IMR-90 (cell line): ENCODE results near the gene CMKLR1. TPM values are rescaled to one million over a fixed set of nuclear protein-coding genes. Genes with fewer than 3 reads are reported as not detected.

Experiments
- ATAC-seq: fragments of 200-7000 bp; cut with Tn5 transposase; 2 replicates; pipeline ENCODE4 v1.9.1; 2020; ENCODE audit warnings: low read depth, mild to moderate bottlenecking, moderate library complexity
- BruUV-seq: library from RNA; stranded (reverse); fragments of 400-500 nt; replicated peaks from 2 replicates; lab custom pipeline; 2021; lab: Mats Ljungman, UMichigan
- CTCF ChIA-PET: fragments of 300-600 bp; formaldehyde crosslinking; extraction: SDS; loops from one replicate; lab custom pipeline; 2021; ENCODE audit warnings: antibody characterized with exemption; lab: Yijun Ruan, JAX
- POLR2A ChIA-PET: fragments of 300-600 bp; sonication (Branson Sonifier 250); formaldehyde crosslinking; loops from one replicate; lab custom pipeline; 2022; ENCODE audit warnings: antibody characterized with exemption; ENCODE audit not compliant: unreplicated experiment; lab: Charles Lee
- DNase-seq: peaks from one replicate; pipeline ENCODE4 v3.0.0; 2013
- H2AFZ ChIP-seq: replicated peaks from 2 replicates; pipeline ENCODE3; 2013; ENCODE audit warnings: low read length, mild to moderate bottlenecking; ENCODE audit not compliant: poor library complexity
- H2AK5ac ChIP-seq: 2 replicates; pipeline ENCODE4 v1.6.1; 2013; ENCODE audit warnings: low read depth, low read length, inconsistent platforms
- H2AK9ac ChIP-seq: replicated peaks from 2 replicates; pipeline ENCODE3; 2013; ENCODE audit warnings: mild to moderate bottlenecking, low read depth, low read length, moderate library complexity; ENCODE audit not compliant: poor library complexity
- H2BK120ac ChIP-seq: 2 replicates; pipeline ENCODE4 v1.6.1; 2013; ENCODE audit warnings: low read depth, low read length, inconsistent platforms
- H2BK15ac ChIP-seq: 3 replicates; pipeline ENCODE4 v1.6.1; 2013; ENCODE audit warnings: low read depth, low read length, inconsistent platforms
- H2BK20ac ChIP-seq: 2 replicates; pipeline ENCODE4 v1.6.1; 2013; ENCODE audit warnings: low read depth, mild to moderate bottlenecking, inconsistent platforms, low read length, moderate library complexity
- H2BK5ac ChIP-seq: 2 replicates; pipeline ENCODE4 v1.6.1; 2013; ENCODE audit warnings: mild to moderate bottlenecking, low read depth, low read length, inconsistent platforms; ENCODE audit not compliant: poor library complexity, severe bottlenecking
- H3K14ac ChIP-seq: replicated peaks from 2 replicates; pipeline ENCODE4 v1.6.1; 2013; ENCODE audit warnings: low read depth, low read length, inconsistent platforms
- H3K18ac ChIP-seq: 2 replicates; pipeline ENCODE4 v1.6.1; 2013; ENCODE audit warnings: low read depth, low read length, control low read depth
- H3K23ac ChIP-seq: 2 replicates; pipeline ENCODE4 v1.6.1; 2013; ENCODE audit warnings: low read depth, low read length, inconsistent platforms
- H3K27ac ChIP-seq: 2 replicates; pipeline ENCODE4 v1.5.1; 2013; ENCODE audit warnings: mild to moderate bottlenecking, control low read depth, low read length; ENCODE audit not compliant: insufficient read depth
- H3K27me3 ChIP-seq: 2 replicates; pipeline ENCODE4 v1.6.1; 2013; ENCODE audit warnings: low read length; ENCODE audit not compliant: control insufficient read depth, insufficient read depth
- H3K36me3 ChIP-seq: 2 replicates; pipeline ENCODE4 v1.6.1; 2013; ENCODE audit warnings: low read length, mixed read lengths; ENCODE audit not compliant: control insufficient read depth, insufficient read depth
- H3K4ac ChIP-seq: 2 replicates; pipeline ENCODE4 v1.6.1; 2013; ENCODE audit warnings: low read depth, low read length, inconsistent platforms
- H3K4me1 ChIP-seq: 2 replicates; pipeline ENCODE4 v1.6.1; 2013; ENCODE audit warnings: low read length, mixed read lengths; ENCODE audit not compliant: control insufficient read depth, insufficient read depth
- H3K4me2 ChIP-seq: 2 replicates; pipeline ENCODE4 v1.6.1; 2013; ENCODE audit warnings: low read depth, mild to moderate bottlenecking, control low read depth, low read length, moderate library complexity
- H3K4me3 ChIP-seq: 2 replicates; pipeline ENCODE4 v1.5.1; 2013; ENCODE audit warnings: low read depth, mild to moderate bottlenecking, control low read depth, low read length, moderate library complexity; ENCODE audit not compliant: insufficient read depth
- H3K56ac ChIP-seq: 2 replicates; pipeline ENCODE4 v1.6.1; 2013; ENCODE audit warnings: low read length, inconsistent platforms; ENCODE audit not compliant: insufficient read depth; ENCODE audit errors: extremely low read depth
- H3K79me1 ChIP-seq, 2 experiments: 2 replicates each; pipeline ENCODE4 v1.6.1; 2013; ENCODE audit warnings: low read length in 2 of 2, inconsistent platforms in 1 of 2, low read depth in 1 of 2
- H3K9ac ChIP-seq: 2 replicates; pipeline ENCODE4 v1.6.1; 2013; ENCODE audit warnings: low read depth, low read length, control low read depth
- H3K9me1 ChIP-seq: 2 replicates; pipeline ENCODE4 v1.6.1; 2013; ENCODE audit warnings: low read length, inconsistent platforms; ENCODE audit not compliant: insufficient read depth
- H3K9me3 ChIP-seq: 2 replicates; pipeline ENCODE4 v1.6.1; 2013; ENCODE audit warnings: low read length; ENCODE audit not compliant: control insufficient read depth, insufficient read depth
- H4K20me1 ChIP-seq: 2 replicates; pipeline ENCODE4 v1.6.1; 2013; ENCODE audit warnings: low read length, inconsistent platforms; ENCODE audit not compliant: insufficient read depth
- H4K5ac ChIP-seq: 2 replicates; pipeline ENCODE4 v1.6.1; 2013; ENCODE audit warnings: mild to moderate bottlenecking, low read depth, low read length, control low read depth
- H4K8ac ChIP-seq, 2 experiments: 2 replicates each; pipeline ENCODE4 v1.6.1; 2013; ENCODE audit warnings: low read depth in 2 of 2, low read length in 2 of 2, control low read depth in 1 of 2, inconsistent platforms in 1 of 2
- H4K91ac ChIP-seq: 2 replicates; pipeline ENCODE4 v1.6.1; 2013; ENCODE audit warnings: low read depth, low read length, inconsistent platforms; ENCODE audit not compliant: insufficient read depth
- BHLHE40 ChIP-seq: fragments of 150-350 bp; IDR thresholded peaks from 2 replicates; pipeline ENCODE4 v1.6.1; 2016; ENCODE audit warnings: mild to moderate bottlenecking, low read depth, low read length
- CHD1 ChIP-seq: IDR thresholded peaks from 2 replicates; pipeline ENCODE4 v1.6.1; 2012; ENCODE audit warnings: low read depth, low read length, improper control_type of control experiment
- FOS ChIP-seq: fragments of 150-350 bp; IDR thresholded peaks from 2 replicates; pipeline ENCODE4 v1.6.1; 2016; ENCODE audit warnings: low read depth, low read length
- MAFK ChIP-seq: IDR thresholded peaks from 2 replicates; pipeline ENCODE4 v1.6.1; 2012; ENCODE audit warnings: low read depth, low read length, improper control_type of control experiment
- WGBS, 2 experiments: methylation state at CpG; one replicate each; pipeline versions ENCODE4 v1.1.5 to v1.1.7; 2013; ENCODE audit warnings: missing lambda C conversion rate in 2 of 2; ENCODE audit not compliant: insufficient read length in 1 of 2; ENCODE audit errors: extremely low coverage in 2 of 2; 5-methylcytosine and 5-hydroxymethylcytosine counted together
- dilution Hi-C: fragments of 300-500 bp; cut with HindIII; formaldehyde crosslinking; loops from one replicate; pipeline ENCODE4 v1.14.3; 2018; ENCODE audit warnings: low sequenced_read_pairs; ENCODE audit not compliant: unreplicated experiment
- in situ Hi-C: fragments of 300-500 bp; cut with MboI; formaldehyde crosslinking; loops from 3 replicates; pipeline ENCODE4 v1.14.3; 2019; ENCODE audit warnings: low sequenced_read_pairs, inconsistent platforms, mixed read lengths
- intact Hi-C: fragments of 100-400 bp; cut with micrococcal nuclease; formaldehyde crosslinking; loops from 2 replicates; pipeline ENCODE4 v1.10.0; 2022
- polyA plus RNA-seq, 3 experiments: library from polyadenylated mRNA; depleted of rRNA; stranded (reverse); fragments of >200 nt; gene quantifications; 2 replicates each; pipeline ENCODE4 v1.2.3, GENCODE V29; 2012; ENCODE audit warnings: low replicate concordance in 1 of 3
- total RNA-seq: library from RNA; depleted of rRNA; stranded (reverse); fragments of >200 nt; gene quantifications from 2 replicates; pipeline ENCODE4 v1.2.3, GENCODE V29; 2012

CMKLR1 gene
- total and polyA plus RNA-seq, 2 of the 4 experiments (the other 2 are of a cell fraction): not detected

DNA sequence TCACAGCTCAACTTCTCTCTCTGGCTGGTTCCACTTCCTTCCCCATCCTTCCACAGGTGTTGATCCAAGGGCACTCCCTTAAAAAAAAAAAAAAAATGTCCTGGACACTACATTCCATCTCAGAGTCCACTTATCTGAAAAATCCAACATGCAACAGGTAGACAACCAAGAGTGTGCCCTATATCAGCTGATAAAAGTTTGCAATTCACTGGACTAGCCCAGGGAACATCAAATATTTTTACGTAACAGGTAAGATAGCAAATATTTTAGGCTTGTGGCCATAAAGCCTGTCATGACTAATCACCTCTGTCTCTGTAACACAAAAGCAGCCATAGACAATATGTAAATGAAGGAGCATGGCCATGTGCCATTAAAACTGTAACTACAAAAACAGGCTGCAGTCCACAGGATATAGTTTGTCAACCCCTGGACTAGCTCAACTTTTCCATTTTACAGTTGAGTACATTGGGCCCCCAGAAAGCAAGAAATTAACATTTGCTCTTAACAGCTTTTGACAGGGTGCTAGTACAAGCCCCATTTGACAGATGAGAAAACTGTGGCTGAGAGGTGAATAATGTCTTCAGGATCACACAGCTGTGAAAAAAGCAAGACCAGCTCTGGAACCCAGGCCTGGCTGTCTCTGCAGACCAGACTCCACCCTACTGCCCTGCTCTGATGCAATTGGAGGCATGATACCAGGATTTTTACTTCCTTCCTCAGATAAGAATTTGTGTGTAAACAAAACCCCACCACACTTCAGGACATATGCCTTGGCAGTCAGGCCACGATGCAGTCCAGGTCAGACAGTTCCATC lies 68.9 kb downstream of the CMKLR1 start:
- no peak overlapping the region for H3K4ac ChIP-seq
- no peak overlapping the region for H3K27ac ChIP-seq
- intact Hi-C loops: no loop called here
- WGBS, 2 experiments: no CpG with 5 or more reads among the region's 2 CpGs
- ChIA-PET CTCF (no interaction called here), POLR2A (no interaction called here)
- H3K9me3 ChIP-seq: no peaks in the 10 kb centered on the region; the same call in 1 of the 2 replicates
- H3K27me3 ChIP-seq: no peaks in the 10 kb centered on the region
- H2AK9ac ChIP-seq: no peak overlapping the region
- no peak for TF ChIP-seq FOS
- TF ChIP-seq BHLHE40: no peak
- no peak for TF ChIP-seq MAFK
- TF ChIP-seq CHD1: no peak
- H4K91ac ChIP-seq: no peak overlapping the region
- no peak overlapping the region for H3K14ac ChIP-seq
- H3K9ac ChIP-seq: no peak overlapping the region
- no peak overlapping the region for H2BK5ac ChIP-seq
- no peak overlapping the region for H3K56ac ChIP-seq
- no peak overlapping the region for H2BK20ac ChIP-seq
- no peak overlapping the region for H3K4me2 ChIP-seq
- no peaks in the 10 kb centered on the region for H3K4me1 ChIP-seq
- DNase-seq: no peak
- dilution Hi-C loops: no loop called here
- H3K23ac ChIP-seq: no peak overlapping the region
- H3K79me1 ChIP-seq: no peaks in the 10 kb centered on the region
- no peaks in the 10 kb centered on the region for H4K20me1 ChIP-seq
- H3K9me1 ChIP-seq: no peaks in the 10 kb centered on the region
- H3K36me3 ChIP-seq: no peaks in the 10 kb centered on the region
- in situ Hi-C loops: no loop called here
- H3K4me3 ChIP-seq: no peak overlapping the region
- no peak for ATAC-seq
- H2BK120ac ChIP-seq: no peak overlapping the region
- no peak overlapping the region for H4K5ac ChIP-seq
- no TSS peak for BruUV-seq
- H2BK15ac ChIP-seq: no peak overlapping the region
- no peak overlapping the region for H2AFZ ChIP-seq
- H2AK5ac ChIP-seq: no peak overlapping the region
- no peak overlapping the region for H4K8ac ChIP-seq
- no peak overlapping the region for H3K18ac ChIP-seq
